Smooth muscle cell of bladder (primary cell): ENCODE data around the gene ARHGAP32. TPM values are rescaled to one million over a fixed set of nuclear protein-coding genes. Genes with fewer than 3 reads are reported as not detected.

Experiments used
- total RNA-seq: library from RNA; depleted of rRNA; stranded (reverse); fragments of >200 nt; gene quantifications from 2 replicates; pipeline ENCODE4 v1.2.3, GENCODE V29; 2014

ARHGAP32 gene
- total RNA-seq = 7.1 and 9.3 TPM in 2 replicates

GRCh38 chr11:129192150-129192549 is at the start of gene ARHGAP32:
TSS of gene ARHGAP32 (minus strand) at chr11:129192325. CDS start at chr11:129192198, 127 bp downstream.

GRCh38 chr11:128942817-128943427 is 249.2 kb downstream of the ARHGAP32 start, which contains the start of gene TP53AIP1:
TSS of gene TP53AIP1 (minus strand) at chr11:128942871. CDS start at chr11:128937818, 5,053 bp downstream.

Other genes with a start within 250 kb of the ARHGAP32 start
- not detected in 2 replicates for gene TP53AIP1, start 249.5 kb downstream of the ARHGAP32 start, total RNA-seq
- gene BARX2, start 183.5 kb upstream of the ARHGAP32 start, total RNA-seq = not detected in 2 replicates